Measurements from ENCODE around the gene RNF213.

DNA sequence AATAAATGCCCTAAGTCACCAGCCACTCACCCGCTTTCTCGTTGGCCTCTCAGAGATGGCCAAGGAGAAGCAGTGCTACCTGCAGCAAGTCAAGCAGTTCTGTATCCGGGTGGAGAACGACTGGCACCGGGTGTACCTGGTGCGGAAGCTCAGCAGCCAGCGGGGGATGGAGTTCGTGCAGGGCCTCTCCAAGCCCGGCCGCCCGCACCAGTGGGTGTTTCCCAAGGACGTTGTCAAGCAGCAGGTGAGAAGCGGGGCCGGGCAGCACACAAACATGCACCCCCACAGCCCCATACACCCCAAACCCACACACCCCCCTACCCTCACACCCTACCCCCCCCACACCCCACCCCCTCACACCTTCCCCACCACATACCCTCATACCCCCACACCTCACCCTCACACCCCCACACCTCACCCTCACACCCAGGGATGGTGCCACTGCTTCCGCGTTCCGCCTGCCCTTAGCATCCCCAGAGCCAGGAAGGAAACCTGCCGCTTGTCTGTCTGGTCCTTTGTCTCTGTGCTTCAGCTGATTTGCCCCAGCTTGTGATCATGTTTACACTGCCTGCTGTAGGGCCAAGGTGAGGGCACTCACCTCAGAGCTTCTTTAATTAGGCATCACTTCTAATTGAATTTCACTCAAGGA, 112.4 kb downstream of the RNF213 start:
- TF ChIP-seq CTCF (IDR thresholded peaks at IDR 0.05) (no peak), POLR2A (IDR thresholded peaks at IDR 0.05) (no peak)

Data from adrenal gland (tissue), 5 donors.